Frontal cortex (tissue), 4 donors: Measurements from ENCODE around the gene SLC4A5. TPM values are rescaled to one million over a fixed set of nuclear protein-coding genes. Genes with fewer than 3 reads are reported as not detected.

ENCODE experiments used
- DNase-seq, 2 donors: peaks; one replicate each; pipeline ENCODE4 v3.0.0; 2012; ENCODE audit warnings: low spot score in 2 of 2
- FAIRE-seq: peaks from 2 replicates; lab custom pipeline; 2012; peaks lifted over from hg19 to GRCh38; lab: Jason Lieb, UNC
- total RNA-seq: library from RNA; depleted of rRNA; stranded (reverse); fragments of >200 nt; gene quantifications from one replicate; pipeline ENCODE4 v1.2.3, GENCODE V29; 2014
- donor health status: control.
- donor health status: control.
- donor health status: control.

Gene SLC4A5
- total RNA-seq, 1 donor from 2014 or later, result 1.2 TPM

GRCh38 chr2:74317701-74318100 lies 25.5 kb downstream of the SLC4A5 start:
- FAIRE-seq (no peak), DNase-seq (no peak)

GRCh38 chr2:74316627-74317295 lies 26.5 kb downstream of the SLC4A5 start:
- DNase-seq, result no peak

GRCh38 chr2:74314107-74314506 lies 29.1 kb downstream of the SLC4A5 start:
- FAIRE-seq (no peak), DNase-seq (no peak)

More at GRCh38 chr2:74316627-74317295, 26.5 kb downstream of the SLC4A5 start:
- no peak for FAIRE-seq

- FAIRE-seq (no peak), DNase-seq (no peak)
These were observed 29.7 kb downstream of the SLC4A5 start for GRCh38 chr2:74313497-74313896.

GRCh38 chr2:74312913-74313312 lies 30.3 kb downstream of the SLC4A5 start:
- FAIRE-seq (no peak), DNase-seq (no peak)

- DNase-seq (no peak), FAIRE-seq (no peak)
These were observed 35.5 kb downstream of the SLC4A5 start for GRCh38 chr2:74307720-74308119.

GRCh38 chr2:74304332-74305148 lies 38.7 kb downstream of the SLC4A5 start:
- DNase-seq (no peak), FAIRE-seq (no peak)

GRCh38 chr2:74302865-74303264 lies 40.4 kb downstream of the SLC4A5 start:
- FAIRE-seq, result no peak
- DNase-seq, result no peak

GRCh38 chr2:74301262-74301661 lies 42.0 kb downstream of the SLC4A5 start:
- FAIRE-seq (no peak), DNase-seq (no peak)

GRCh38 chr2:74300506-74300905 lies 42.7 kb downstream of the SLC4A5 start:
- FAIRE-seq, result no peak

GRCh38 chr2:74297950-74298349 lies 45.3 kb downstream of the SLC4A5 start:
- DNase-seq, result no peak
- no peak for FAIRE-seq

More at GRCh38 chr2:74300506-74300905, 42.7 kb downstream of the SLC4A5 start:
- no peak for DNase-seq

GRCh38 chr2:74297391-74297790 lies 45.8 kb downstream of the SLC4A5 start:
- no peak for FAIRE-seq

GRCh38 chr2:74293191-74293991 lies 49.8 kb downstream of the SLC4A5 start:
- FAIRE-seq (no peak), DNase-seq (no peak)

More at GRCh38 chr2:74297391-74297790, 45.8 kb downstream of the SLC4A5 start:
- no peak for DNase-seq

GRCh38 chr2:74292751-74293150 lies 50.5 kb downstream of the SLC4A5 start:
- FAIRE-seq (no peak), DNase-seq (no peak)

GRCh38 chr2:74291886-74292621 lies 51.2 kb downstream of the SLC4A5 start:
- FAIRE-seq, result no peak
- DNase-seq, result no peak

- DNase-seq (no peak), FAIRE-seq (no peak)
These were observed 52.0 kb downstream of the SLC4A5 start for GRCh38 chr2:74291218-74291544.

GRCh38 chr2:74290466-74291217 lies 52.6 kb downstream of the SLC4A5 start:
- DNase-seq (no peak), FAIRE-seq (no peak)

- DNase-seq (no peak), FAIRE-seq (no peak)
These were observed 53.1 kb downstream of the SLC4A5 start for GRCh38 chr2:74290066-74290465.

- FAIRE-seq, result no peak
- DNase-seq, result no peak
These were observed 56.5 kb downstream of the SLC4A5 start for GRCh38 chr2:74286725-74287124.
